ENCODE results near the gene ZNF322.
A peak's percentile ranks its signal among the peaks of the same experiment; 100 is the strongest.

The ZNF322 gene

DNA sequence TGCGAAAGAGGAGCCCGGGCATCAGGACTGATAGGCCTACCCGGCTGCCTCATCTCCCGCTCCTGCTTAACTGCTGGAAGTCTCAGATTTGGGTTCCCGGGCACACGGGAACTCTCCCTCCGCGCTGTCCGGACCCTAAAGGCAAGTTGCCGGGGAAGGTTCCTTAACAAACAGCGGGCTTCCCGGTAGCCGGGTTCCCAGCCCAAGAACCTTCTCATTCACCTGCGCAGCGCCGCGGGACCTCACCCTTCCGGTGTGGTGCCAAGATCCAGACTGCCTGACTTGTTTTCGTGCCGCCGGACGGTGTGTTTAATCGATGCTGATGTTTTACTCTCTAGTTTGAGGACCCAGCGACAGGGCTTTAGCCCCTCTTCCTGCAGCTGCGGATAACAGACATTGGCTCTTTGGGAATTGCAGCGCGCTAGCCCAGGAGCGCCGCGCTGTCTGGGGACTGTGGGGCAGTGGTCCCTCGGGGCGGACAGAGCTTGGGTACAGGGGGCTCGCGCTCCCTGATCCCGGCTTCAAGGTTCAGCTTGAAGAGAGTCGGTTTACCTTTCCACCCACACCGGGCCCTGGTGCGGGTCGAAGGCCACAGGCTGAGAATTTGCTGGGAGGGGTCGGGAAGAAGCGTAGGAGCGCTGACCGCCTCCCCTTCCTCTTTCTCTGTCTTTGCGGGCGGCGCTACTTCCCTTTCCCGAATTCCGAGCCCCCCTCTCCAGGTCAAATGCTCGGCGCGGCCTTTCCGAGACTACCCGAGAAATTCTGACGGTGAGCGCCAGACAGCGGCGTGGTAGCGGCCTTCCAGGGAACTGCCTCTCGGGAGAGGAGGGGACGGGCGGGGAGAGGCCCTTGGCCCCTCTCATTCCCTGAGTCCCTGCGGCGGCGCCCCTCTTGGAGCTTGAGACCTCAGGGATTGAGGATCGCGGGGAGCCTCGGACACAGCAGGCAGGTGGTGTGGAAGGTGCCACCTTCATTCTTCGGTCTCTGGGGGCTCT lies 45.6 kb downstream of the ZNF322 start:
- TF ChIP-seq, protein P1, sequence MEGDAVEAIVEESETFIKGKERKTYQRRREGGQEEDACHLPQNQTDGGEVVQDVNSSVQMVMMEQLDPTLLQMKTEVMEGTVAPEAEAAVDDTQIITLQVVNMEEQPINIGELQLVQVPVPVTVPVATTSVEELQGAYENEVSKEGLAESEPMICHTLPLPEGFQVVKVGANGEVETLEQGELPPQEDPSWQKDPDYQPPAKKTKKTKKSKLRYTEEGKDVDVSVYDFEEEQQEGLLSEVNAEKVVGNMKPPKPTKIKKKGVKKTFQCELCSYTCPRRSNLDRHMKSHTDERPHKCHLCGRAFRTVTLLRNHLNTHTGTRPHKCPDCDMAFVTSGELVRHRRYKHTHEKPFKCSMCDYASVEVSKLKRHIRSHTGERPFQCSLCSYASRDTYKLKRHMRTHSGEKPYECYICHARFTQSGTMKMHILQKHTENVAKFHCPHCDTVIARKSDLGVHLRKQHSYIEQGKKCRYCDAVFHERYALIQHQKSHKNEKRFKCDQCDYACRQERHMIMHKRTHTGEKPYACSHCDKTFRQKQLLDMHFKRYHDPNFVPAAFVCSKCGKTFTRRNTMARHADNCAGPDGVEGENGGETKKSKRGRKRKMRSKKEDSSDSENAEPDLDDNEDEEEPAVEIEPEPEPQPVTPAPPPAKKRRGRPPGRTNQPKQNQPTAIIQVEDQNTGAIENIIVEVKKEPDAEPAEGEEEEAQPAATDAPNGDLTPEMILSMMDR (IDR thresholded peaks at IDR 0.05) = no peak
- no peak for DNase-seq
- intact Hi-C loops (cut with DNase I; ENCODE audit: low total_unique reads) = no loop called here
- H3K4me3 ChIP-seq = peak overlapping the region; percentile 14 to 31
- H3K27ac ChIP-seq = no peak overlapping the region
- H3K27me3 ChIP-seq = peaks cover 0 to 51% of the 10 kb centered on the region in 2 donors
- peaks cover 0 to 5% (median 0%) of the 10 kb centered on the region in 3 donors for H3K9me3 ChIP-seq
- peaks cover 0 to 16% (median 15%) of the 10 kb centered on the region in 4 donors for H3K4me1 ChIP-seq
- no peaks in the 10 kb centered on the region for H3K36me3 ChIP-seq

DNA sequence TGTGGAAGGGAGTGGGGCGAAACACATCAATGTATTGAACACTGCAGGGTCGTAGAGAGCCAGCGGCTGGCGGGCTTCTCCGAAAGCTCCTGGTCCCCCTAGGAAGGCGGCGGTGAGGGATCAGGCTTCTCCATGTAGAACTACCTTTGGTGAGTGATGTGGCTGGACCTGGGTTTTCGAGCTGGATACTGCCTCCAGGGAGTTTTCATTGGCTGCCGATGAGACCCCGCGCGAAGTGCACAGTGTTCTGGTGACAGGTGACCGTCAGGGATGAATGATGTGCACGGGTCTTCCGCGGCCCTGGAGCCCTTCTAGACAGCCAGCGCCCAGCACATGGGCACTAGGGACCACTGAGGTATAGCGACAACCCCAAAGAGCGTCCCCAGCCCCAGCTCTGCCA lies 46.3 kb downstream of the ZNF322 start:
- no peak overlapping the region for H3K27ac ChIP-seq
- TF ChIP-seq, protein P1 (IDR thresholded peaks at IDR 0.05) = no peak
- peaks cover 0 to 5% (median 0%) of the 10 kb centered on the region in 3 donors for H3K9me3 ChIP-seq
- no peak for DNase-seq
- peaks cover 0 to 51% of the 10 kb centered on the region in 2 donors for H3K27me3 ChIP-seq
- peaks cover 0 to 16% (median 15%) of the 10 kb centered on the region in 4 donors for H3K4me1 ChIP-seq
- H3K4me3 ChIP-seq = no peak overlapping the region
- H3K36me3 ChIP-seq = no peaks in the 10 kb centered on the region
- intact Hi-C loops (cut with DNase I; ENCODE audit: low total_unique reads) = no loop called here

DNA sequence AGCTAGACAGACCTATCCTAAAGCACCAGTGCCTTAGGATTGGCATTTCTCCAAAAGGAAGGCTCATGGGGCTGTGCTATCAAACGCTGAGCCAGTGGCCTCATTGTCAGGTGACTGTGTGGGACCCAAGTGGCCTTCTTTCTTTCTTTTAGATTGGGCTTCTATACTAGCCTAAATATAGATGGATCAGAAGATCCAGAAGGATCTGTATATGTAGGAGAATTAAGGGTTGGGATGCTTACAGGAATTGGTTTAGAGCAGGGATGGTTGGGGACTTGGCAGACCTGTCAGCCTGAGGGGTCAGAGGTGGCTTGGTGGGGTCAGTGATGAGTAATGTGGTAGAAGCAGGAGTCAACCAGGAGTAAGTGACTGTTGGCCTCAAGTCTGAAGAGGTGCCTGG lies 47.9 kb downstream of the ZNF322 start:
- Histone ChIP-seq H3K27ac (no peak overlapping the region), H3K36me3 (no peaks in the 10 kb centered on the region), H3K4me1 (peaks cover 0 to 22% (median 15%) of the 10 kb centered on the region in 4 donors), H3K27me3 (peaks cover 0 to 45% of the 10 kb centered on the region in 2 donors), H3K4me3 (no peak overlapping the region), H3K9me3 (no peaks in the 10 kb centered on the region)
- TF ChIP-seq, protein P1 (IDR thresholded peaks at IDR 0.05) = no peak
- no peak for DNase-seq
- intact Hi-C loops (cut with DNase I; ENCODE audit: low total_unique reads) = no loop called here

DNA sequence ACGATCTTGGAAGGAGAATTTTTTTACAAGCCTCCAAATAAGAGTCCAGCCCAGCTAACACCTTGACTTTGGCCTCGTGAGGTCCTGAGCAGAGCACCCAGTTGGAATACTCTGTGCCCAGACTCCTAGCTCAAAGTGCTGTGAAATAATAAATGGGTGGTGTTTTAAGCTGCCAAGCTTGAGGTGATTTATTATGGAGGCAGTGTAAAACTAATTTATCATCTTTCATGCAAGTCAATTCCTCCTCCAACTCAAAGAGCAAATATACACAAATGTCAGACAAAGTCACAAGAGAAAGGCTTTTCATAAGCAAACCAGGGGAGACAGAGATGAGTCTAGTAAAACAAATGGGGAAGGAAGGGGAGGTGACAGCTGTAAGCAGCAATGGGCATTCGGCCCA lies 50.1 kb downstream of the ZNF322 start:
- TF ChIP-seq, protein P1 (IDR thresholded peaks at IDR 0.05) = no peak
- no peaks in the 10 kb centered on the region for H3K36me3 ChIP-seq
- peaks cover 0 to 18% (median 12%) of the 10 kb centered on the region in 4 donors for H3K4me1 ChIP-seq
- intact Hi-C loops (cut with DNase I; ENCODE audit: low total_unique reads) = loop anchor here (10.0 kb wide), 1 partner anchor 475 kb away; no protein-coding TSS in a partner anchor
- H3K27me3 ChIP-seq = peaks cover 0 to 27% of the 10 kb centered on the region in 2 donors
- no peak overlapping the region for H3K27ac ChIP-seq
- no peak overlapping the region for H3K4me3 ChIP-seq
- DNase-seq = no peak
- no peaks in the 10 kb centered on the region for H3K9me3 ChIP-seq

- H3K4me3 ChIP-seq = peak overlapping the region in 1 of 2 donors; percentile 25
- no peaks in the 10 kb centered on the region for H3K36me3 ChIP-seq
- TF ChIP-seq, protein P1 (IDR thresholded peaks at IDR 0.05) = peak; percentile 34 to 48
- no peak overlapping the region for H3K27ac ChIP-seq
- peaks cover 0 to 5% (median 0%) of the 10 kb centered on the region in 4 donors for H3K4me1 ChIP-seq
- no peak for DNase-seq
- H3K27me3 ChIP-seq = peaks cover 0 to 9% of the 10 kb centered on the region in 2 donors
- intact Hi-C loops (cut with DNase I; ENCODE audit: low total_unique reads) = loop anchor here (10.0 kb wide), 1 partner anchor 477 kb away; no protein-coding TSS in a partner anchor
- no peaks in the 10 kb centered on the region for H3K9me3 ChIP-seq
Measured at GRCh38 chr6:26607434-26608230, 51.9 kb downstream of the ZNF322 start.

All from tibial artery (tissue), 4 donors.